GM21423 (cell line): Measurements from ENCODE around the gene COMMD4.
"Not testable (repeated sequence)": the region's sequence is repeated elsewhere in the genome, so short reads cannot be mapped to it uniquely, and the experiment has no call there.

Source experiments
- ATAC-seq: cut with Tn5 transposase; IDR thresholded peaks from one replicate; pipeline ENCODE4 v1.9.1; 2021; ENCODE audit warnings: mild to moderate bottlenecking, moderate library complexity; ENCODE audit not compliant: unreplicated experiment

The COMMD4 gene

GRCh38 chr15:75369897-75370581 is 34.2 kb downstream of the COMMD4 start:
- no peak for ATAC-seq

GRCh38 chr15:75371486-75371885 is 35.6 kb downstream of the COMMD4 start:
- ATAC-seq, result no peak

DNA sequence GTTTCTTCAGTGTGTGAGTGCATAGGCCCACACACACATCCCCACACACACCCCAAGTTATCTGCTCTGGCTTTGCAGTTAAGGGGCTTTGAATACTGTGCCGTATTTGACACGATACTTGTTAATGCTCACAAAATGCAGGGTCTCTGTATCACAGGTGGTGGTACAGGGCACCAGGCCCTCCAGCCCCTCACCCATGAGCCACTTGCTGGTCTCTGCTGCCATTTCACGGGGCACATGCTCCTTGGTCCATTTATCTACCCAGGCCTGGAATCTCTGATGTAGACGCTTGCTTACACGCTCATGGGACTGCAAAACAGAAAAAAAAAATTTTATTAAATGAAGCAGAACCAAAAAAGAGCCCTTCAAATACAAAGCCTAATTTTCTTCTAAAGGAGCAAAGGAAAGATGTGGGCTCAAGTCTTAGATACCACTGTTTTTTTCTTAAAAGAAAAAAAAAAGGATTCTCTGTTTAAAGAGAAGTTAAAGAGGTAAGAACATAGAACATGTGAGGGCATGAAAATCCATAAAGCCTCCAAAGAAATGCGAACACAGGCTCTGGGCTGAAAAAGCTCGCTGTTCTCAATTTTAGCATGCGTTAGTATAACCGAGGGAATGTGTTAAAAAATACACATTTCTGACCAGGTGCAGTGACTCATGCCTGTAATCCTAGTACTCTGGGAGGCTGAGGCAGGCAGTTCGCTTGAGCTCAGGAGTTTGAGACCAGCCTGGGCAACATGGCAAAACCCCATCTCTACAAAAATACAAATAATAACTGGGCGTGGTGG is 36.2 kb downstream of the COMMD4 start:
- ATAC-seq, result no peak

- no peak for ATAC-seq
Observed at GRCh38 chr15:75380773-75381172, 44.9 kb downstream of the COMMD4 start.

- ATAC-seq, result not testable (repeated sequence)
Observed at GRCh38 chr15:75383986-75384385, 48.1 kb downstream of the COMMD4 start.
